Epithelial cell of proximal tubule (primary cell): ENCODE results near the gene CD180. TPM values are rescaled to one million over a fixed set of nuclear protein-coding genes. Genes with fewer than 3 reads are reported as not detected.

ENCODE experiments used
- DNase-seq: peaks from one replicate; pipeline ENCODE4 v3.0.0-alpha.2; 2011; ENCODE audit warnings: low read depth
- H3K4me3 ChIP-seq: 2 replicates; pipeline ENCODE4 v1.5.1; 2011; ENCODE audit warnings: low read depth, mild to moderate bottlenecking, low read length
- total RNA-seq: library from RNA; depleted of rRNA; stranded (reverse); fragments of >200 nt; gene quantifications from 2 replicates; pipeline ENCODE4 v1.2.3, GENCODE V29; 2015
- TF ChIP-seq, protein P1 (sequence below): conservative IDR thresholded peaks from 2 replicates; pipeline ENCODE4 v1.5.1; 2012; ENCODE audit warnings: low read depth, mild to moderate bottlenecking, low read length

The CD180 gene
- total RNA-seq, 1 donor from 2014 or later = not detected

- no peak overlapping the region for H3K4me3 ChIP-seq
- DNase-seq = no peak
- TF ChIP-seq, protein P1, sequence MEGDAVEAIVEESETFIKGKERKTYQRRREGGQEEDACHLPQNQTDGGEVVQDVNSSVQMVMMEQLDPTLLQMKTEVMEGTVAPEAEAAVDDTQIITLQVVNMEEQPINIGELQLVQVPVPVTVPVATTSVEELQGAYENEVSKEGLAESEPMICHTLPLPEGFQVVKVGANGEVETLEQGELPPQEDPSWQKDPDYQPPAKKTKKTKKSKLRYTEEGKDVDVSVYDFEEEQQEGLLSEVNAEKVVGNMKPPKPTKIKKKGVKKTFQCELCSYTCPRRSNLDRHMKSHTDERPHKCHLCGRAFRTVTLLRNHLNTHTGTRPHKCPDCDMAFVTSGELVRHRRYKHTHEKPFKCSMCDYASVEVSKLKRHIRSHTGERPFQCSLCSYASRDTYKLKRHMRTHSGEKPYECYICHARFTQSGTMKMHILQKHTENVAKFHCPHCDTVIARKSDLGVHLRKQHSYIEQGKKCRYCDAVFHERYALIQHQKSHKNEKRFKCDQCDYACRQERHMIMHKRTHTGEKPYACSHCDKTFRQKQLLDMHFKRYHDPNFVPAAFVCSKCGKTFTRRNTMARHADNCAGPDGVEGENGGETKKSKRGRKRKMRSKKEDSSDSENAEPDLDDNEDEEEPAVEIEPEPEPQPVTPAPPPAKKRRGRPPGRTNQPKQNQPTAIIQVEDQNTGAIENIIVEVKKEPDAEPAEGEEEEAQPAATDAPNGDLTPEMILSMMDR = no peak
Measured at GRCh38 chr5:67163231-67163756, 33.3 kb downstream of the CD180 start.

GRCh38 chr5:67161767-67162166 lies 34.8 kb downstream of the CD180 start:
- no peak for DNase-seq
- TF ChIP-seq, protein P1 = no peak
- H3K4me3 ChIP-seq = no peak overlapping the region

- no peak for DNase-seq
- TF ChIP-seq, protein P1 = no peak
- no peak overlapping the region for H3K4me3 ChIP-seq
Measured at GRCh38 chr5:67160985-67161384, 35.6 kb downstream of the CD180 start.

- DNase-seq = no peak
- TF ChIP-seq, protein P1 = no peak
- H3K4me3 ChIP-seq = no peak overlapping the region
Measured at GRCh38 chr5:67160272-67160671, 36.3 kb downstream of the CD180 start.

- no peak for DNase-seq
- no peak overlapping the region for H3K4me3 ChIP-seq
- TF ChIP-seq, protein P1 = peak; percentile 91
Measured at GRCh38 chr5:67156976-67157583, 39.5 kb downstream of the CD180 start.

- no peak overlapping the region for H3K4me3 ChIP-seq
- TF ChIP-seq, protein P1 = no peak
Measured at GRCh38 chr5:67154556-67155206, 41.9 kb downstream of the CD180 start.

More at GRCh38 chr5:67154556-67155206, 41.9 kb downstream of the CD180 start:
- DNase-seq = no peak
